Stimulated activated naive CD8-positive, alpha-beta T cell treated with anti-CD3 and anti-CD28 coated beads, Interleukin-15, Interleukin-2, amounts not matched to agents 100 U/mL and 50 U/mL, for 24 hours (primary cell): ENCODE data around the gene LPCAT1.

Source experiments
- ATAC-seq: fragments of 150-1000 bp; cut with Tn5 transposase; one replicate; pipeline ENCODE4 v1.10.0; 2021
- DNase-seq: peaks from one replicate; pipeline ENCODE4 v3.0.0; 2021

Gene LPCAT1

DNA sequence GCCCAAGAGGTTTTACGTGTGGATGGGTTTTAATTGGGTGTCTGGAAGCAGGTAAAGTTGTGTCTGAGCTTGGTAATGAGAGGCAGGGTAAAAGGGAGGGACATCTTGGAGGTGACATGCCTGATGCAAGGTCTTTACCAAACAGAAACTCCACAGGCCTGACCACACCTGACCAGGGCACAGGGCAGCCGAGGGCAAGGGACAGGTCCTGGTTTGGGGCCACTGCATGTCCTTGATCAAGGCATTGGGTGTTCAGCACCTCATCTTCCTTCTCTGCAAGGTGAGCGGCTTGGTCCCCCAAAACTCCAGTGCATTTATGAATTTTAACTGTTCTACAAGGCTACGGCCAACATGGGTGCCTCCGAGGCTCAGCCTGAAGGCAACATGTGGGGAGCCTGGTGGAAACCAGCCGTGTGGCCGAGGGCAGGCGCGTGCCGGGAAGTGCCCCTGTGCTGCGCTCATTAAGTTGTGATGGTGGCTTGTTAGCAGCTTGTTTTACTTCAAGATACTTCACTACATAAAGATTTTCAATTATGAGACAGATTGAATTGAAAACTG lies 30.7 kb upstream of the LPCAT1 start:
- ATAC-seq: no peak
- no peak for DNase-seq

DNA sequence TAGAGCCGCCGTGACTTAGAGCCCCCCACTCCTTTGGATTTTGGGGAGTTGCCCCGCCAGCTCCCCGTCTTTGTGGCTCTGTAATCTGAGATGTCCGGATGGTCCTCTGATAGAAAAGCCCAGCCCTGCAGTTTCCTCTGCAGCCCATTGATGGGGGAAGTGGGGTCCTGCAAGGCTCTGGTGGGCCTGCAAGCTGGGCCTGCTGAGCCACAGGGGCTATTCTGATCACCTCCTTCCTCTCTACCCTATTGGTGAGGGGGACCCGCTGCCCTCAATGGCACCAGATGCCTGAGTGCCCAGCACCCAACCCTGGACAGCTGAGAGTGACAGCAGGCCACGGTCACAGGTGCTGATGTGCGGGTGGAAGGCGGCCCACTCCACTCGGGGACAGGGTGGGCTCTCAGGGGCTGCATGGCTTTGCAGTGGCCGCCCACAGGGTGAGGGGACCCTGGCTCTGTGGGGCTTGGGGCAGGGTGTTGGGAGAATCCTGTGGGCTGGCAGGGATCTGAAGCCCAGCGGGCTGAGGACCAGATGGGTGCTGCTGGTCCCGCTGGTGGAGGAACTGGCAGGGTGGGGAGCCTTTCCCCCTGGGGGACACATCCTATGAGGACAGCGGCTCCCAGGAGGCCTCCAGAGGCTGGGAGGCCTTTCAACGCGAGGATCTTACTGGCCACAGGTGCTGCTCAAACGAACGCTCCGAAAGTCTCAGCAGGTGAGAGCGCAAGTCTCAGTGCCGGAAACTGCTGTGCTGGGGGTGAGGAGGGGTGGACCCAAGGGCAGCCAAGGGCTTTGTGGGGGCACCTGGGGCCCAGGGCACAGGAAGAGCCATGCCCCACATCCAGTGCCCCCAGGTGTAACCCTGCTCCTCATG lies 30.0 kb upstream of the LPCAT1 start:
- DNase-seq (no peak), ATAC-seq (no peak)

DNA sequence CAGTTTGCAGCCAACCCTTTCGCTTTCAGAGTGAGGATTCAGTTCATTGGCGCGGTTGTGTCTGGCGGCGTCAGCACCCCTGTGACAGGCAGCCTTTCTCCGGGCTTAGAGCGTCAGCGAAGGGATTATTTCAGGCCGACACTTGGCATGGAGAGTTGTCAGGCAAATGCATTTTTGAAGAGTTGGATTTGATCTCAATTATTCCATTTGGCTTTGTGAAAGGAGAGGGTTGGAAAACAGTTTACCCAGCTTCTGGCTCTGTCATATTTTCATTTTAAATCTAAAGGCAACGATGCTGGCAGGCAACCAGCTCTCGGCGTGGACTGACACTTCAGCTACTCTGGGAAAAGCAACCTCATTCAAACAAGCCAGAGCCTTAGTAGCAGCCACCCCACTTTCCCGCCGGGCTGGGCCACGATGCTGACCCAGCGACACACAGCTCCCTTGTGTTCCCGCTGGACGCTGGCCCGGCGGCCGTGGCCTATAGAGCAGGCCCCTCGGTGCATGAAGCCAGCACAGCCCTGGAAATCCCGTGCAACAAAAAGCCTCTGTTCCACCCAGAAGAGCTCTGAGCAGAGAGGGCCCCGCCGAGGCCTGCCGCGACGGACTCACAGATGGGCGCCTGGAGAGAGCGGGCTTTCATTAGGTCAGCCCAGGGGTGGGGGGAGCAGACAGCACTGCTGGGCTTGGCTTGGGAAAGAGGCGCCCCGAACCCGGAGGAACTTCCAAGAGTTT lies 28.9 kb upstream of the LPCAT1 start:
- ATAC-seq (no peak), DNase-seq (no peak)

DNA sequence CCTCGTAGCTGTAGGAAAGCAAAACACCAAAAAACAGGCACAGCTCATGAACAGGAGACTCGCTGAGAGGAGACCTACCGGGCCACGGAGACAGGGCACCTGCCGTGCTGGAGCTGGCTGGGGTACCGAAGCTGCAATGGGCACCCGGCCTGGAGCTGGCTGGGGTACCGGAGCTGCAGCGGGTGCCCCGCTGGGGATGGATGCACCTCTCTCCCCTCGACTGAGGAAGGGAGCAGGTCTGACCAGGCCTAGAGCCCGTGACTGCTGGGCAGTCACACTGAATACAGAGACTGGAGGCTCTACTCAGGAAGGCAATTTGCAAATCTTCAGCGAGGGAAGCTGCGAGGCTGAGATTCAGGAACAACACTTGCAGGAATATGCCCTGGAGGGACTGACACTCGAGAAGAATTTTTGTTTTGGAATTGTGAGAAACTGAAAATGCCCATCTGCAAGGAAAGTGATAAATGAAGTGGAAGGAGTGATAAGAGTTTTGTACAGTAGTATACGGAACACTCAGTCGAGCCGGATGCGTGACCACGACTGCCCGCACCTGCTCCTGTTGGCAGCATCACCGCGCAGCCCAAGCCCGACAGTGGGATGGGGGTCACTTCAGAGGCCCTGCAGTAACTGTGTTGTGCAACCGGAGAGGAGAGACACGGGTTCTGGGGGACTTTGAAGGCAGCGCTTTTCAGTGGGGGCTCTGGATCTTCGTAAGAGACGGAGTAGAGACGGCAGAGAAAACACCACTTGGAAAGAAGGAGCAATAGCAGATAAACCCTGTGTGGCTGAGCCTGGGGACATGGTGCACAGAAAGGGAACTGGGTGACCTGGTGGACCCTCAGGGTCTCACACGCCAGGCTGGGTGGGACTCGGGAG lies 27.9 kb upstream of the LPCAT1 start:
- DNase-seq (no peak), ATAC-seq (no peak)

DNA sequence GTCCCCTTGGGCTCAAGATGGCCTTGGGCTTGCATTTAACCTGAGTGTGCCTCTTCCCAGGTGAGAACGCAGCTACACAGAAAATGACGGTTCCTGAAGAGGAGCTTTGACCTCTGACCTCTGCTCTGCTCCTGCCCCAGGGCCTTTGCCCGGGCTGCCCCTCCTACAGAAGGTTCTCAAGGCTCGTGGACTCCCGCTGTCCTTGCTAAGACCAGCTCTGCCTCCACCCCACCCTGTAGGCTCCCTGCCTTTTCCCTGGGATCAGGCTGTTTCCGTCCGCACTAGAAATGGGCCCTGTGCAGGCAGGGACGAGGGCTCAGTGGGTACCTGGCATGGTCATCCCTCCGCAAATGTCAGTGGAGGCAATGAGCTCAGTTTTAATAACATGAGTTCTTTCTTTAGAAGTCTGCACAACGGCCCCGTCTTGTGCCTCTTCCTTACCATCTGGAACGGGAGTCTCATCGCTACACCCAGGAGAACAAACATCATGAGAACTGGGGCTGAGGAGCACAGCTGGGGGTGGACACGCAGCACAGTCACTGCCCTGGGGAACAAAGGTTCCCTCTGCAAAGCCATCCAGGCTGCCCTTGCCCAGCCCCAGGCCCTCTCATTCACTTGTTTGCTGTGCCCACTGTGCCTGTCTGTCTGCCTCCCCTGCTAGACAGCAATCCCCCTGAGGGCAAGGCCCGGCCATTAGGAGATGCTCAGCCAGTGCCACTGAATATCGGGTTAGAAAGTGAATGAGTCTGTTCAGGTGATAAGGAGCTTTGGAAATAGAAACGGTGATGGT lies 26.7 kb upstream of the LPCAT1 start:
- DNase-seq: no peak

GRCh38 chr5:1549475-1550030 lies 25.8 kb upstream of the LPCAT1 start:
- DNase-seq (no peak), ATAC-seq (no peak)

More for the DNA sequence above, 26.7 kb upstream of the LPCAT1 start:
- ATAC-seq: no peak

- ATAC-seq: no peak
- DNase-seq: no peak
These were observed 25.1 kb upstream of the LPCAT1 start for GRCh38 chr5:1548702-1549474.

GRCh38 chr5:1547655-1548054 lies 23.9 kb upstream of the LPCAT1 start:
- DNase-seq (no peak), ATAC-seq (no peak)

GRCh38 chr5:1547236-1547635 lies 23.5 kb upstream of the LPCAT1 start:
- DNase-seq: no peak
- ATAC-seq: no peak

DNA sequence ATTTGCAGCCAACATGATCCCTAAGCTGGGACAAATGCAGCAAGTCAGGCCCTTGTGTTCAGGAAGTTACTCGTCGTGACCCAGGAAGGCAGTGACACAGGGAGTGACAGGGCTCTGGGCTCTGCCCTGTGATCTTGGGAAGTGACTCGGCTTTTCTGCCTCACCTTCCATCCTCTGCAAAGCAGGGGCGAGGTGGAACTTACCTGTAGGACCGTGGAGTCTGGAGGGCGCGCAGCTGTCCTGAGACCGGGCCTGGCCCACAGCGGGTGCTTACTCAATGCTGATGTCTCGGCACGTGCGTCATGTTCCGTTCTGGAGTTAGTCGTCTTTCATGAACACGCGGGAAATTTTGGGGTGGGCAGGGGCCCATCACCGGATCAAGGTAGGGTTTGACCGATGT lies 22.8 kb upstream of the LPCAT1 start:
- no peak for DNase-seq

DNA sequence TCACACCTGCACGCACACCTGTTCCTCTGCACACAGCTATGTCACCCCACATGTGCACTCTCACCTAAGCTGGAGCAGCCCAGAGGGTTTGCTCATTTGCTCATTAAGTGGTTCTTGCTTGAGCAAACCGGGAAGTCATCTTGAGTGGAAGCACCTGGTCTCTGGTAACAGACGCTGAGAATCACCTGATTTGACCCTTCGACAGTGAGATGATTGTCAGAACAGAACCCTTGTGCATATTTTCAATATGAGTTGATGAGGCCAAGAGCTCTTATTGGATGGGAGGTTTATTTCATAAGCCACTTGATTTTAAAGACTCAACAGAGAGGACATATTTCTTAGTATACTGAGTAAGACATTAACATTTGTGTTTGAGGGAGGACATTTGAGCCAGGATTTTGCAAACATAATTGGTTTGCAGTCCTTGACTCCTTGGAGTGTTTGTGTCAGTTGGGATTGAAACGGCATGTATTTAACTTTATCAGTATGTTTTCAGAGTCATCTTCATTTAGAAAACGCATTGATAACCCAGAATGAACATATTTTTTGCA lies 22.1 kb upstream of the LPCAT1 start:
- ATAC-seq (no peak), DNase-seq (no peak)

More for the DNA sequence above, 22.8 kb upstream of the LPCAT1 start:
- ATAC-seq: no peak

DNA sequence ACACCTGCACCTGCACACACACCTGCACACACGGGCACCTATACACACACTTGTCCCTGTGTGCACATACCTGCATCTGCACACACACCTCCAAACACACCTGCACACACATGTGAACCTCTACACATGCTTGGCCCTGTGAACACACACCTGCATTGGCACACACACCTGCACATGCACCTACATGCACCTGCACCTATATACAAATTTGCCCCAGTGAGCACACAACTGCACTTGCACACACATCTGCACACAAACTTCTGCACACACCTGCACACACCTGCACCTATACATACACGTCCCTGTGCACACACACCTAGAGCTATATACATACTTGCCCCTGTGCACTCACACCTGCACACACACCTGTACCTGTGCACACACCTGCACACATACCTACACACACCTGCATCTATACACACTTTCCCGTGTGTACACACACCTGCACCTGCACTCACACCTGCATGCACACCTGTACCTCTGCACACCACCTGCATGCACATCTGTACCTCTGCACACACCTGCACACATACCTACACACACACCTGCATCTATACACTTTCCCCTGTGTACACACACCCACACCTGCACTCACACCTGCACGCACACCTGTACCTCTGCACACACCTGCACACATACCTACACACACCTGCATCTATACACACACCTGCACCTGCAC lies 21.5 kb upstream of the LPCAT1 start:
- DNase-seq: no peak
- ATAC-seq: no peak

GRCh38 chr5:1544294-1544961 lies 20.7 kb upstream of the LPCAT1 start:
- DNase-seq (no peak), ATAC-seq (no peak)

GRCh38 chr5:1543398-1544293 lies 19.9 kb upstream of the LPCAT1 start:
- DNase-seq: no peak
- ATAC-seq: no peak

DNA sequence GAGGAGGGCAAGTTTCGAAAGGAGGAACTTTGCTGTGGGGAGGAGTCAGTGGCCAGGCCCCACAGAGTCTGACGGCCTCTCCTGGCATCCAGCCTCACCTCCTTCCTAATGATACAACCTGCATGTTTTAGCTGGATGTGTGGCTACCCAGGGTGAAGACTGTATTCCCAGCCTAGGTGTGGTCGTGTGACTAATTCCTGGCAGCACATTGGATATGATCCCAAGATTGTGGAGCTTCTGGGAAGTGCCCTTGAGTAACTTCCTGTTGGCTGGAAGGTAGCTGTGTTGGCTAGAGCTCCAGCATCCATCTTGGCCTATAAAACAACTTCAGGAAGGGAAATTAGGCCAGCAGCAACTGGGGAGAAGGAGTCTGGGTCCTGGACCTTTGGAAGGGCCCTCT lies 19.0 kb upstream of the LPCAT1 start:
- DNase-seq (no peak), ATAC-seq (no peak)

GRCh38 chr5:1541702-1542400 lies 18.1 kb upstream of the LPCAT1 start:
- ATAC-seq: no peak
- no peak for DNase-seq
